ENCODE measurements around the gene PLEKHG3. TPM values are rescaled to one million over a fixed set of nuclear protein-coding genes. Genes with fewer than 3 reads are reported as not detected.

PLEKHG3 gene
- total and polyA plus RNA-seq, 10 of the 15 experiments (the other 5 are each of a cell fraction or from before 2014, with no cell fraction given), result 0.03 to 0.73 (median 0.07) TPM; not detected in 5

GRCh38 chr14:64782196-64782595 is 78.0 kb downstream of the PLEKHG3 start:
- peaks cover 1 to 3% of the 10 kb centered on the region in 2 experiments; a peak in 3 of 4 replicates for H3K27me3 ChIP-seq (replicated peaks in 1 of 2; ENCODE audit: control insufficient read depth in 2 of 2, insufficient read depth in 2 of 2, low read length in 1 of 2)
- FAIRE-seq (no peak), DNase-seq (ENCODE audit: low read depth, low spot score) (no peak), ATAC-seq (no peak)
- ChIA-PET CTCF (interaction anchor here (0.6 to 1.2 kb wide), 3 partner anchors 14 to 110 kb away, joined by 3 read pairs; no protein-coding TSS in a partner anchor), RAD21 (ENCODE audit: unreplicated experiment) (no interaction called here), POLR2A (no interaction called here), SMC1A (ENCODE audit: uncharacterized antibody, unreplicated experiment) (no interaction called here)
- no peaks in the 10 kb centered on the region for H4K20me1 ChIP-seq (ENCODE audit: control insufficient read depth, insufficient read depth)
- no peak overlapping the region for H3K4me3 ChIP-seq
- in situ Hi-C loops (cut with MboI) (no loop called here), intact Hi-C loops (cut with micrococcal nuclease; ENCODE audit: unreplicated experiment) (no loop called here)
- no peaks in the 10 kb centered on the region for H3K79me2 ChIP-seq (ENCODE audit: control insufficient read depth, insufficient read depth, low read length)
- BruUV-seq (replicated peaks), result no TSS peak
- WGBS (ENCODE audit: insufficient coverage, insufficient replicate concordance, low lambda C conversion rate, missing lambda C conversion rate), result 14% methylated on average over 11 of the region's 11 CpGs
- H3K9ac ChIP-seq (ENCODE audit: control insufficient read depth, insufficient read depth, low read length), result no peak overlapping the region
- no peak overlapping the region for H3K27ac ChIP-seq (ENCODE audit: control insufficient read depth, insufficient read depth)
- TF ChIP-seq ZNF24 (IDR thresholded peaks at IDR 0.05) (no peak), NFIC (IDR thresholded peaks at IDR 0.05; ENCODE audit: low read depth, low read length) (no peak), LARP7 (IDR thresholded peaks at IDR 0.05) (no peak), IRF4 (IDR thresholded peaks at IDR 0.05; ENCODE audit: low read depth, low read length) (no peak), FOS (IDR thresholded peaks at IDR 0.05; ENCODE audit: borderline replicate concordance, extremely low read depth, insufficient read length) (no peak), SMC3 (IDR thresholded peaks at IDR 0.05; ENCODE audit: borderline replicate concordance, low read length) (no peak), ZBTB4 (CRISPR knock-in tag; IDR thresholded peaks at IDR 0.05) (no peak), BMI1 (IDR thresholded peaks at IDR 0.05; ENCODE audit: borderline replicate concordance) (no peak), RAD51 (IDR thresholded peaks at IDR 0.05) (no peak), BACH1 (IDR thresholded peaks at IDR 0.05; ENCODE audit: borderline replicate concordance) (no peak), ATF7 (IDR thresholded peaks at IDR 0.05; ENCODE audit: low read depth) (no peak), HDAC6 (IDR thresholded peaks at IDR 0.05; ENCODE audit: unreplicated experiment) (no peak), POLR2AphosphoS5 (IDR thresholded peaks at IDR 0.05; ENCODE audit: low read length) (no peak), ELK1 (IDR thresholded peaks at IDR 0.05; ENCODE audit: low read depth, low read length) (no peak)
- H2AFZ ChIP-seq (ENCODE audit: control insufficient read depth, low read depth, low read length), result no peak overlapping the region
- H3K9me3 ChIP-seq (replicated peaks; ENCODE audit: control insufficient read depth, insufficient read depth, low read length), result no peaks in the 10 kb centered on the region; the same call in 2 of the 3 replicates
- no peaks in the 10 kb centered on the region for H3K4me1 ChIP-seq (ENCODE audit: control insufficient read depth, insufficient read depth, low read length)
- no peaks in the 10 kb centered on the region for H3K36me3 ChIP-seq (ENCODE audit: control insufficient read depth in 2 of 2, insufficient read depth in 2 of 2, low read length in 1 of 2)
- H3K4me2 ChIP-seq (ENCODE audit: control insufficient read depth, insufficient read depth), result no peak overlapping the region
